HG03571 (cell line): ENCODE measurements around the gene SBF2.

Experiments
- ATAC-seq: cut with Tn5 transposase; IDR thresholded peaks from one replicate; pipeline ENCODE4 v1.9.1; 2021; ENCODE audit not compliant: unreplicated experiment

Gene SBF2

GRCh38 chr11:9735236-9735635, 558.8 kb downstream of the SBF2 start:
- ATAC-seq, result no peak

- no peak for ATAC-seq
Measured at GRCh38 chr11:9733212-9733611, 560.8 kb downstream of the SBF2 start.

- ATAC-seq, result no peak
Measured at GRCh38 chr11:9732453-9732852, 561.6 kb downstream of the SBF2 start.

GRCh38 chr11:9731256-9731655, 562.8 kb downstream of the SBF2 start:
- ATAC-seq, result no peak
